HepG2 (cell line): ENCODE measurements around the gene POMP. TPM values are rescaled to one million over a fixed set of nuclear protein-coding genes. Genes with fewer than 3 reads are reported as not detected.

Source experiments
- ATF2 ChIP-seq: sonication (generic); formaldehyde crosslinking; IDR thresholded peaks from 2 replicates; pipeline ENCODE4 v1.4.0; 2020; ENCODE audit warnings: missing genetic modification reagents
- CEBPG ChIP-seq: IDR thresholded peaks from 2 replicates; pipeline ENCODE4 v1.6.1; 2016
- CENPX ChIP-seq: sonication (generic); formaldehyde crosslinking; IDR thresholded peaks from 2 replicates; pipeline ENCODE4 v1.9.0; 2021; ENCODE audit warnings: mild to moderate bottlenecking, missing genetic modification reagents, moderate library complexity
- HNF1B ChIP-seq: sonication (generic); formaldehyde crosslinking; IDR thresholded peaks from 2 replicates; pipeline ENCODE4 v1.5.1; 2020; ENCODE audit warnings: mild to moderate bottlenecking, moderate library complexity, missing genetic modification reagents
- IKZF1 ChIP-seq: fragments of 450-650 bp; IDR thresholded peaks from 2 replicates; pipeline ENCODE4 v1.7.1; 2016
- KLF15 ChIP-seq: sonication (generic); formaldehyde crosslinking; IDR thresholded peaks from 2 replicates; pipeline ENCODE4 v1.8.1; 2023; ENCODE audit warnings: borderline replicate concordance, mild to moderate bottlenecking, inconsistent platforms, missing genetic modification reagents, mixed read lengths
- LBX2 ChIP-seq: sonication (generic); formaldehyde crosslinking; IDR thresholded peaks from 2 replicates; pipeline ENCODE4 v1.5.0; 2020; ENCODE audit warnings: missing genetic modification reagents, mild to moderate bottlenecking, borderline replicate concordance
- MEIS1 ChIP-seq: sonication (generic); formaldehyde crosslinking; IDR thresholded peaks from 2 replicates; pipeline ENCODE4 v1.9.0; 2021; ENCODE audit warnings: mild to moderate bottlenecking, missing genetic modification reagents, moderate library complexity, borderline replicate concordance
- MLXIP ChIP-seq: sonication (generic); formaldehyde crosslinking; IDR thresholded peaks from 2 replicates; pipeline ENCODE4 v1.9.0; 2021; ENCODE audit warnings: missing genetic modification reagents, borderline replicate concordance
- MTERF4 ChIP-seq: sonication (generic); formaldehyde crosslinking; IDR thresholded peaks from 2 replicates; pipeline ENCODE4 v1.8.0; 2023; ENCODE audit warnings: mild to moderate bottlenecking, missing genetic modification reagents
- PREB ChIP-seq: sonication (generic); formaldehyde crosslinking; IDR thresholded peaks from 2 replicates; pipeline ENCODE4 v1.4.0; 2020; ENCODE audit warnings: missing genetic modification reagents
- TBL1XR1 ChIP-seq: fragments of 150-350 bp; IDR thresholded peaks from 2 replicates; pipeline ENCODE4 v1.6.1; 2014; ENCODE audit warnings: borderline replicate concordance, low read length; ENCODE audit not compliant: partially characterized antibody
- TSC22D2 ChIP-seq: sonication (generic); formaldehyde crosslinking; IDR thresholded peaks from 2 replicates; pipeline ENCODE4 v1.5.1; 2020; ENCODE audit warnings: missing genetic modification reagents, mild to moderate bottlenecking, borderline replicate concordance
- ZBTB34 ChIP-seq: sonication (generic); formaldehyde crosslinking; IDR thresholded peaks from 2 replicates; pipeline ENCODE4 v1.8.0; 2022; ENCODE audit warnings: mild to moderate bottlenecking, missing genetic modification reagents
- ZNF260 ChIP-seq: sonication (generic); formaldehyde crosslinking; IDR thresholded peaks from 2 replicates; pipeline ENCODE4 v1.4.0; 2020; ENCODE audit warnings: missing genetic modification reagents, low read depth, mild to moderate bottlenecking, borderline replicate concordance
- ZNF589 ChIP-seq: sonication (generic); formaldehyde crosslinking; conservative IDR thresholded peaks from 2 replicates; pipeline ENCODE4 v1.8.0; 2022; ENCODE audit warnings: mild to moderate bottlenecking, moderate library complexity, missing genetic modification reagents
- polyA plus RNA-seq, 8 experiments: library from polyadenylated mRNA; depleted of rRNA in 3 of 8; stranded (reverse) in 7 of 8; unstranded in 1 of 8; fragments of >200 nt; fragmentation: Illumina TruSeq in 4 of 8; extraction: Trizol in 4 of 8; gene quantifications; 2 replicates each; pipeline versions ENCODE4 v1.2.1 to v1.2.3, GENCODE V29; 2011 to 2016; ENCODE audit warnings: low read depth in 4 of 8, missing spikeins in 1 of 8, mixed read lengths in 1 of 8; ENCODE audit not compliant: insufficient read depth in 1 of 8
- total RNA-seq, 5 experiments: library from RNA; depleted of rRNA; stranded (reverse); fragments of >200 nt; fragmentation: Illumina TruSeq; extraction: Trizol; gene quantifications; 2 replicates each; pipeline ENCODE4 v1.2.3, GENCODE V29; 2016; ENCODE audit warnings: low read depth in 1 of 5

The POMP gene
- total and polyA plus RNA-seq, 2 of the 13 experiments (the other 11 are each of a cell fraction or from before 2014, with no cell fraction given) = 30.6 to 118 TPM

GRCh38 chr13:28658796-28659620 is at the start of gene POMP (continued):
- TF ChIP-seq ATF2 (peak; percentile 71; the same call in 1 of the 2 replicates), MTERF4 (CRISPR knock-in tag) (no peak), IKZF1 (no peak), PREB (CRISPR knock-in tag) (no peak), TSC22D2 (CRISPR knock-in tag) (no peak), LBX2 (CRISPR knock-in tag) (no peak), TBL1XR1 (peak; percentile 57), ZNF260 (no peak), MLXIP (CRISPR knock-in tag) (no peak), CEBPG (0 out of 2 replicates have a peak, but pooled peaks have one; percentile 15), CENPX (CRISPR knock-in tag) (no peak), MEIS1 (CRISPR knock-in tag) (peak; percentile 60; the same call in 1 of the 2 replicates), KLF15 (CRISPR knock-in tag) (0 out of 2 replicates have a peak, but pooled peaks have one; percentile 62), ZBTB34 (CRISPR knock-in tag) (no peak), ZNF589 (0 out of 2 replicates have a peak, but pooled peaks have one; percentile 73), HNF1B (CRISPR knock-in tag) (peak; percentile 80)
